ENCODE results near the gene SYNDIG1.

Gene SYNDIG1

GRCh38 chr20:24658920-24659660, 189.7 kb downstream of the SYNDIG1 start:
- no peak for DNase-seq (ENCODE audit: low read depth)

- DNase-seq (ENCODE audit: low read depth): no peak
Observed at GRCh38 chr20:24659835-24660234, 190.4 kb downstream of the SYNDIG1 start.

GRCh38 chr20:24660651-24661050, 191.2 kb downstream of the SYNDIG1 start:
- DNase-seq (ENCODE audit: low read depth): no peak

- no peak for DNase-seq (ENCODE audit: low read depth)
Observed at GRCh38 chr20:24661255-24661654, 191.8 kb downstream of the SYNDIG1 start.

GRCh38 chr20:24662322-24662721, 192.9 kb downstream of the SYNDIG1 start:
- no peak for DNase-seq (ENCODE audit: low read depth)

GRCh38 chr20:24662752-24663365, 193.4 kb downstream of the SYNDIG1 start:
- DNase-seq (ENCODE audit: low read depth): no peak

GRCh38 chr20:24663496-24663895, 194.1 kb downstream of the SYNDIG1 start:
- no peak for DNase-seq (ENCODE audit: low read depth)

GRCh38 chr20:24664266-24664986, 195.0 kb downstream of the SYNDIG1 start:
- no peak for DNase-seq (ENCODE audit: low read depth)

- no peak for DNase-seq (ENCODE audit: low read depth)
Observed at GRCh38 chr20:24665196-24665595, 195.8 kb downstream of the SYNDIG1 start.

- DNase-seq (ENCODE audit: low read depth): no peak
Observed at GRCh38 chr20:24665741-24666191, 196.3 kb downstream of the SYNDIG1 start.

GRCh38 chr20:24667689-24668383, 198.4 kb downstream of the SYNDIG1 start:
- no peak for DNase-seq (ENCODE audit: low read depth)

- DNase-seq (ENCODE audit: low read depth): no peak
Observed at GRCh38 chr20:24668384-24668702, 198.9 kb downstream of the SYNDIG1 start.

- DNase-seq (ENCODE audit: low read depth): no peak
Observed at GRCh38 chr20:24668791-24669190, 199.4 kb downstream of the SYNDIG1 start.

GRCh38 chr20:24669701-24670100, 200.3 kb downstream of the SYNDIG1 start:
- no peak for DNase-seq (ENCODE audit: low read depth)

GRCh38 chr20:24670341-24670872, 201.0 kb downstream of the SYNDIG1 start:
- no peak for DNase-seq (ENCODE audit: low read depth)

- DNase-seq (ENCODE audit: low read depth): no peak
Observed at GRCh38 chr20:24670981-24671380, 201.6 kb downstream of the SYNDIG1 start.

- DNase-seq (ENCODE audit: low read depth): no peak
Observed at GRCh38 chr20:24672181-24672880, 202.9 kb downstream of the SYNDIG1 start.

GRCh38 chr20:24672886-24673677, 203.7 kb downstream of the SYNDIG1 start:
- peak; percentile 89 for DNase-seq (ENCODE audit: low read depth)

- DNase-seq (ENCODE audit: low read depth): peak; percentile 58
Observed at GRCh38 chr20:24673678-24674570, 204.5 kb downstream of the SYNDIG1 start.

All from amniotic epithelial cell (primary cell).